GM23338 (cell line): ENCODE measurements around the gene CAPS. TPM values are rescaled to one million over a fixed set of nuclear protein-coding genes. Genes with fewer than 3 reads are reported as not detected.

ENCODE experiments used
- ATAC-seq: fragments of 200-7000 bp; cut with Tn5 transposase; 3 replicates; pipeline ENCODE4 v1.9.1; 2020
- DNase-seq: peaks from one replicate; pipeline ENCODE4 v3.0.0-alpha.2; 2015; ENCODE audit warnings: low spot score
- H2AFZ ChIP-seq: fragments of 200-600 bp; sonication (generic); 2 replicates; pipeline ENCODE4 v1.8.0; 2016; ENCODE audit warnings: antibody characterized with exemption, mild to moderate bottlenecking, moderate library complexity
- H3F3A ChIP-seq: fragments of 200-600 bp; sonication (generic); replicated peaks from 2 replicates; pipeline ENCODE4 v1.8.0; 2017; ENCODE audit warnings: antibody characterized with exemption, mixed run types, low read depth
- H3K27ac ChIP-seq: fragments of 200-600 bp; sonication (generic); 2 replicates; pipeline ENCODE4 v1.6.1; 2016; ENCODE audit warnings: low read depth
- H3K27me3 ChIP-seq: fragments of 200-600 bp; sonication (generic); 2 replicates; pipeline ENCODE4 v1.8.0; 2016; ENCODE audit warnings: mild to moderate bottlenecking, mixed run types, moderate library complexity; ENCODE audit not compliant: insufficient read depth
- H3K36me3 ChIP-seq: fragments of 200-600 bp; sonication (generic); 2 replicates; pipeline ENCODE4 v1.8.0; 2016; ENCODE audit warnings: mild to moderate bottlenecking; ENCODE audit not compliant: insufficient read depth
- H3K4me1 ChIP-seq: fragments of 200-600 bp; sonication (generic); 2 replicates; pipeline ENCODE4 v1.8.0; 2016; ENCODE audit warnings: mild to moderate bottlenecking, moderate library complexity; ENCODE audit not compliant: insufficient read depth
- H3K4me2 ChIP-seq: fragments of 200-600 bp; sonication (generic); 2 replicates; pipeline ENCODE4 v1.7.1; 2017; ENCODE audit warnings: mixed run types
- H3K4me3 ChIP-seq: fragments of 200-600 bp; sonication (generic); 2 replicates; pipeline ENCODE4 v1.6.1; 2016; ENCODE audit warnings: mixed run types
- H3K79me2 ChIP-seq: fragments of 200-600 bp; sonication (generic); replicated peaks from 2 replicates; pipeline ENCODE4 v1.8.0; 2017; ENCODE audit warnings: mild to moderate bottlenecking; ENCODE audit not compliant: insufficient read depth
- H3K9me2 ChIP-seq: fragments of 200-600 bp; sonication (generic); 2 replicates; pipeline ENCODE4 v1.8.0; 2017; ENCODE audit not compliant: insufficient read depth
- H4K20me1 ChIP-seq: fragments of 200-600 bp; sonication (generic); replicated peaks from 2 replicates; pipeline ENCODE4 v1.8.0; 2017; ENCODE audit warnings: mild to moderate bottlenecking; ENCODE audit not compliant: insufficient read depth
- H3K27ac Mint-ChIP-seq: 2 replicates; pipeline ENCODE4 v1.8.0; 2020; ENCODE audit warnings: inconsistent platforms, mild to moderate bottlenecking, moderate library complexity, mixed read lengths
- H3K27me3 Mint-ChIP-seq: 3 replicates; pipeline ENCODE4 v1.8.0; 2022; ENCODE audit warnings: low read depth, mild to moderate bottlenecking, moderate library complexity, mixed read lengths, inconsistent platforms; ENCODE audit not compliant: insufficient read depth, poor library complexity
- H3K36me3 Mint-ChIP-seq: 3 replicates; pipeline ENCODE4 v1.8.0; 2021; ENCODE audit warnings: low read depth, mild to moderate bottlenecking, inconsistent platforms, moderate library complexity, mixed read lengths
- H3K4me1 Mint-ChIP-seq: 3 replicates; pipeline ENCODE4 v1.8.0; 2020; ENCODE audit warnings: mild to moderate bottlenecking, inconsistent platforms, mixed read lengths
- H3K4me3 Mint-ChIP-seq: 3 replicates; pipeline ENCODE4 v1.8.0; 2021; ENCODE audit warnings: moderate library complexity, mild to moderate bottlenecking, inconsistent platforms, mixed read lengths
- H3K9me3 Mint-ChIP-seq: 3 replicates; pipeline ENCODE4 v1.8.0; 2020; ENCODE audit warnings: moderate library complexity, mild to moderate bottlenecking, inconsistent platforms, mixed read lengths
- CREB1 ChIP-seq: fragments of 250-450 bp; sonication (Bioruptor Pico); IDR thresholded peaks from 2 replicates; pipeline ENCODE4 v1.5.0; 2020; ENCODE audit warnings: low read depth, mild to moderate bottlenecking, moderate library complexity
- CTCF ChIP-seq, 2 experiments: fragments of 200-600 bp in 1 of 2; sonication (generic) in 1 of 2; conservative IDR thresholded peaks; 2 replicates each; pipeline versions ENCODE4 v1.5.1 to v1.6.1; 2016 to 2017; ENCODE audit warnings: antibody characterized with exemption in 2 of 2, low read depth in 2 of 2, mild to moderate bottlenecking in 2 of 2, moderate library complexity in 1 of 2
- ETS1 ChIP-seq: IDR thresholded peaks from 2 replicates; pipeline ENCODE4 v1.6.1; 2016; ENCODE audit warnings: antibody characterized with exemption
- EZH2 ChIP-seq: fragments of 200-600 bp; sonication (generic); IDR thresholded peaks from one replicate; pipeline ENCODE4 v1.8.0; 2017; ENCODE audit warnings: antibody characterized with exemption, mild to moderate bottlenecking, low read depth; ENCODE audit not compliant: unreplicated experiment
- JUNB ChIP-seq: IDR thresholded peaks from one replicate; pipeline ENCODE4 v1.6.1; 2016; ENCODE audit warnings: antibody characterized with exemption; ENCODE audit not compliant: unreplicated experiment
- NANOG ChIP-seq: IDR thresholded peaks from 2 replicates; pipeline ENCODE4 v1.6.1; 2016; ENCODE audit warnings: antibody characterized with exemption, borderline replicate concordance
- POLR2AphosphoS5 ChIP-seq: IDR thresholded peaks from 2 replicates; pipeline ENCODE4 v1.6.1; 2016; ENCODE audit warnings: antibody characterized with exemption, low read depth
- REST ChIP-seq: IDR thresholded peaks from one replicate; pipeline ENCODE4 v1.6.1; 2018; ENCODE audit warnings: antibody characterized with exemption; ENCODE audit not compliant: unreplicated experiment
- STAT1 ChIP-seq: IDR thresholded peaks from one replicate; pipeline ENCODE4 v1.6.1; 2016; ENCODE audit warnings: antibody characterized with exemption; ENCODE audit not compliant: unreplicated experiment
- ZNF114 ChIP-seq: fragments of 250-450 bp; sonication (Bioruptor Pico); IDR thresholded peaks from 2 replicates; pipeline ENCODE4 v1.5.0; 2020; ENCODE audit warnings: mild to moderate bottlenecking, moderate library complexity
- ZNF331 ChIP-seq: fragments of 250-450 bp; sonication (Bioruptor Pico); IDR thresholded peaks from 2 replicates; pipeline ENCODE4 v1.5.0; 2020; ENCODE audit warnings: low read depth, mild to moderate bottlenecking, moderate library complexity
- ZNF462 ChIP-seq: fragments of 250-450 bp; sonication (Bioruptor Pico); IDR thresholded peaks from 2 replicates; pipeline ENCODE4 v1.5.0; 2020; ENCODE audit warnings: mild to moderate bottlenecking, moderate library complexity
- polyA plus RNA-seq: library from polyadenylated mRNA; unstranded; fragments of >200 nt; fragmentation: Nextera tagmentation; extraction: Ambion mirVana; gene quantifications from 2 replicates; pipeline ENCODE4 v1.2.1, GENCODE V29; 2016
- total RNA-seq: library from RNA; depleted of rRNA; stranded (reverse); fragments of >200 nt; shearing (Covaris generic); gene quantifications from 2 replicates; pipeline ENCODE4 v1.2.3, GENCODE V29; 2014

Gene CAPS
- total and polyA plus RNA-seq, 2 experiments from 2014 or later = 1.5 to 3.2 TPM

- ATAC-seq = no peak
- H3K27ac Mint-ChIP-seq = peak overlapping the region; percentile 42; the same call in 1 of the 2 replicates
- Histone ChIP-seq H2AFZ (no peak overlapping the region), H3K27ac (peak overlapping the region; percentile 86), H3K36me3 (peaks cover 6% of the 10 kb centered on the region), H3K4me3 (peak overlapping the region; percentile 23; the same call in 1 of the 2 replicates), H4K20me1 (peaks cover 60% of the 10 kb centered on the region), H3K79me2 (peaks cover 97% of the 10 kb centered on the region), H3K9me2 (no peaks in the 10 kb centered on the region), H3F3A (peaks cover 9% of the 10 kb centered on the region; the same call in 1 of the 2 replicates), H3K27me3 (no peaks in the 10 kb centered on the region), H3K4me1 (peaks cover 89% of the 10 kb centered on the region), H3K4me2 (peak overlapping the region; percentile 36)
- peak overlapping the region; percentile 55 for H3K4me3 Mint-ChIP-seq
- peaks cover 24% of the 10 kb centered on the region for H3K36me3 Mint-ChIP-seq
- H3K27me3 Mint-ChIP-seq = peaks cover 27% of the 10 kb centered on the region
- H3K4me1 Mint-ChIP-seq = peaks cover 94% of the 10 kb centered on the region
- no peaks in the 10 kb centered on the region for H3K9me3 Mint-ChIP-seq
- DNase-seq = no peak
- no peak for TF ChIP-seq ZNF462 (CRISPR knock-in tag)
- TF ChIP-seq CREB1 (CRISPR knock-in tag) = no peak
- no peak for TF ChIP-seq NANOG
- no peak for TF ChIP-seq REST
- TF ChIP-seq CTCF (conservative IDR thresholded peaks at IDR 0.05; ENCODE audit: low read depth in 2 of 2) = no peak
- no peak for TF ChIP-seq ZNF331
- TF ChIP-seq POLR2AphosphoS5 = no peak
- no peak for TF ChIP-seq JUNB
- TF ChIP-seq STAT1 = no peak
- TF ChIP-seq EZH2 = no peak
- no peak for TF ChIP-seq ZNF114 (CRISPR knock-in tag)
- no peak for TF ChIP-seq ETS1
Measured at GRCh38 chr19:5952193-5953029, 38.4 kb downstream of the CAPS start.
